DLD1 (cell line): ENCODE measurements around the gene ARMH1.
"Not testable (repeated sequence)": the region's sequence is repeated elsewhere in the genome, so short reads cannot be mapped to it uniquely, and the experiment has no call there.

Source experiments
- in situ Hi-C: cut with HindIII; loops from 2 replicates; pipeline ENCODE4 v1.10.0; 2017; ENCODE audit warnings: low sequenced_read_pairs

ARMH1 gene

DNA sequence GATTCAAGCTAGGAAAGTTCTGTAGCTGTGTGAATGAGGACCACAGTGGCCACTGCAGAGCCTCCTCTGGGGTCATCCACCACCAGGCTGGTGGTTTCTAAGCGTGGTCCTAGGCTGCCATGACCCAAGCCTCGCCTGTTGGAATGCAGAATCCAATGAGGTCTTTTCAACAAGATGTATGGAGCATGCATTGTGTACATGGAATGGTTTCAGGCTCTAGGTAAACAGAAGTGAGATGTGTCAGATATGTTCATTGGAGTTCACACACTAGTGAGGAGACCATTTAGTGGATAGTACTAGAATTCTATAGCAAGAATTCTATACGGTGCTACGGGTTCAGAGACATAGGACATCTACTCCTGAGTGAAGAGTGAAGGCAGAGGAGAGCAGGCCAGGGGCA lies 45.8 kb downstream of the ARMH1 start:
- in situ Hi-C loops, result no loop called here

DNA sequence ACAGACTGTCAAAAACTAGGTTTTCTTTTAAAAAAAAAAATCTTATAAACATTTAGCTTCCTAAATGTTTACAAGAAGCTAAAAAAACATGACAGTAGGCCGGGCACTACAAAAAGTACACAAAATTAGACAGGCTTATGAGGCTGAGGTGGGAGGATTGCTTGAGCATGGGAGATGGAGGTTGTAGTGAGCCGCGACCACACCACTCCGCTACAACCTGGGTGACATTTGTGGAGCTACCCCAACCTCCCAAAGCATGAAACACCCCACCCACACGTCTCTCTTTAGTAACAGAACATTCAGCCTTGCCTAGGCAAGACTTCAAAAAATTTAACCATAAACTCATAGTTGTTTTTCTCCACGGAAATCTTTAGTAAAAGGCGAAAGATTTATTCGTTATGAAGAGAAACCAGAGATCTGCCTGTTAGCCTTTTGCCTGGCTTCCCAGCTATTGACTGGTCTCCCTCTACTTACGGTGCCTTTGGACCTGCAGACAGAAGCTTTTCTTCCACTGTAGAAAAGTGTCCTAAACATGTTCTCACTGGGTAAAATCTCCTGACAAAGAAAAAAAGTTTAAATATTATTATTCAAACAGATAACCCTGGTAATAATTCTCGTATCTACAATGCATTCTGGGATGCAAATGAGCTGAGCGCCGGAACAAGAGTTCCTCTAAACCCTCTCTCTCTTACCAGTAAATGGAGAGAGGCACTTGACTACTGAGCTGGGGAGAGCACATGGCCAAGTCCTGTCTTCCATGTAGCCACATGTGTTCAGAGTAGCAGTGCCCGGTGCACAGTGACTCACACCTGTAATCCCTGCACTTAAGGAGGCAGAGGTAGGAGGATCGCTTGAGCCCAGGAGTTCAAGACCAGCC lies 47.2 kb downstream of the ARMH1 start:
- in situ Hi-C loops, result no loop called here

GRCh38 chr1:44723064-44723463 lies 48.5 kb downstream of the ARMH1 start:
- in situ Hi-C loops, result no loop called here

GRCh38 chr1:44723496-44724295 lies 49.2 kb downstream of the ARMH1 start:
- in situ Hi-C loops, result no loop called here

- in situ Hi-C loops, result no loop called here
Observed at GRCh38 chr1:44724296-44724954, 49.9 kb downstream of the ARMH1 start.

DNA sequence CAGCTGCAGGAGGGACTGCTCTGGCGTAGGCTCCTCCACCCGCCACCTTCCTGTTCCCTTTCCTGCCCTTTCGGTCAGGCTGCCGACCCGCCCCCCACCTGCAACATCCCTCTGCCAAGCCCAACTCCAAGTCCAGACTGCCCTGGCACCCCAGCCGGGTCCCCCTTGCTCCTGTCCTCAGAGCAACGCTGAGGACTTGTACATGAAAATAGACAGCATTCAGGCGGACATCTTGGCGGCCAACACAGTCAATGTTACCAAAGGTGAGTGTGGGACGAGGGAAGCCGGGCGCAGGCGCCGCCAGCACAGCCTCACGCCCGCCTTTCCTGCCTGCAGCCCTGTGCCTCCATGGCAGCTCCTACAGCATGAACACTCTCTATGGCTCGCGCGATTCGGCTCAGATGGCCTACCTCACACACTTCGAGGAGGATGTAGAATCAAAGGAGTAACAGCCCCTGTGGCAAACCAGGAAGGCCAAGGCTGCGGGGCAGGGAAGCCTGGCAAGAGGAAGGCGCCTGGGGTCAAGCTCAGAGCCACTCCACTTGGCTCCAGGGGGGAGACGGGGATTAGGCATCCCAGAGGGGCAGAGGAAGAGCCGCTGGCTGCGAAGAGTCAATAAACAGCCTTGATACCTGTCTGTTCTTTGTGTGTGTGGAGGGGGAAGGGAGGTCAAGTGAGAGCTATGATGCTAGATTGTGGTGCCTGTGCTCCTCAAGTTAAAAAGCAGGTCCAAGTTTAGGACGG lies 50.6 kb downstream of the ARMH1 start:
- in situ Hi-C loops, result no loop called here

DNA sequence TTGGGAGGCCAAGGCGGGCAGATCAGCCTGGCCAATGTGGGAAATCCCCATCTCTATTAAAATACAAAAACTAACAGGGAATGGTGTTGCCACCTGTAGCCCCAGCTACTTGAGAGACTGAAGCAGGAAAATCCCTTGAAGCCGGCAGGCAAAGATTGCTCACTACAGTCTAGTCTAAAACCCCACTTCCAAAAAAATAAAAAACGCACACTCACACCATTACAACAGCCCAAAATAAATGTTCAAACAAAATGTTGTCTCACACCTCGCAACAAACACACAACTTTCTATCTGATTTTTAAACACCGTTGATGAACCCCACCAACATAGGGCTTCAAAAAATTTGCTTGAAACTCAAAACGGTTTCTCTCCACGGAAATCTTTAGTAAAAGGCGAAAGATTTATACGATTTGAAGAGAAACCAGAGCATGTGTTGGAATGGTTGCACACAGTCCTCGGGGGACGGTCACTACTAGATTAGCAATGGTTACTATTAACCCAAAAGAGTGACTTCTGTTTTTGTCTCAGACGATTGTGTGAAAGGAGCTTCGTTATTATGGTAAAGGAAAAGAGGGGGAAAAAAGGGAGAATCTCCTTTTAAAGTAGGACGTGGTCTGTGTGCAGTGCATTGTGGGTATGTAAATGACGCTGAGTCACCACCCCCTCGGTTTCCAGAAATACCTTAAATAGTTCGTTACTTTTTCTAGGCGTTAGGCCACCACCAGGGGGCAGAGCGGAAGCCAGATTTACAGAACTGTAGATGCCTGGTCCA lies 56.4 kb downstream of the ARMH1 start, which contains the start of gene RNU5D-1:
Gene RNU5D-1, minus strand, starts transcription at position 430 of the 772 bp plus-strand sequence.
- in situ Hi-C loops, result no loop called here

- in situ Hi-C loops, result no loop called here
Observed at GRCh38 chr1:44733365-44733764, 58.9 kb downstream of the ARMH1 start.

- in situ Hi-C loops, result no loop called here
Observed at GRCh38 chr1:44733784-44734183, 59.3 kb downstream of the ARMH1 start.

- in situ Hi-C loops, result no loop called here
Observed at GRCh38 chr1:44735992-44736391, 61.5 kb downstream of the ARMH1 start.

- in situ Hi-C loops, result not testable (repeated sequence)
Observed at GRCh38 chr1:44738953-44739306, 64.4 kb downstream of the ARMH1 start.

DNA sequence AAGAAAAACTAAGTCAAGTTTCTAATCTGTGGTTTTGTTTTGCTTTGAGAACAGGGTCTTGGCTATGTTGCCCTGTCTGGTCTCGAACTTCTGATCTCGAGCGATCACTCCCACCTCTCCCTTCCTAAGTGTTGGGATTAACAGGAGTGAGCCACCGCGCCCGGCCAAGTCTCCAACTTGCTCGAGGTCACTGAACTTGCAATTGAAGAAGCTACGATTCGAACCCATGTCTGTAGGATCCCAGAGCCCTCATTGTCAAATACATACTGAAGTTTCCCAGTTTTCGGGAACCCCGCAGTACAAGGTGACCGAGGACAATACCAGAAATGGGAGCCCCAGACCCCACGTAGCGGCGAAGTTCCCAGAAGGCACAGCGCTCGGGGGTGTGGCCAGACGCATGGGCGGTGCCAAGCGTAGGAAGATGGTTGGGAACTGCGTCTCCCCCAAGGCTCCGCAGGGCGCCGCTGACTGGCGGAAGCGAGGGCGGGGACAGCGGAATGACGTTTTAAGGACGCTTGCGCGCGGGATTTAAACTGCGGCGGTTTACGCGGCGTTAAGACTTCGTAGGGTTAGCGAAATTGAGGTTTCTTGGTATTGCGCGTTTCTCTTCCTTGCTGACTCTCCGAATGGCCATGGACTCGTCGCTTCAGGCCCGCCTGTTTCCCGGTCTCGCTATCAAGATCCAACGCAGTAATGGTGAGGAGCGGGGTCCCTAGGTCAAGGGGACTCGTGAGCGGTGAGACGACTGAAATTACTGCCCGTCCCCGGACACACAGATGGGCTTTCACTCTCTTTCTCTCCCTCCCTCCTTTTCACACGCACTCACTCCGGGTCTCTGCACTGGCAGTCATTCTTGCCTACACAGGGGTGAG lies 65.0 kb downstream of the ARMH1 start, which contains the start of gene KIF2C:
Gene KIF2C, plus strand, starts transcription at position 531 of the 872 bp plus-strand sequence. Its CDS starts 96 bp downstream, at position 627.
- in situ Hi-C loops, result no loop called here

GRCh38 chr1:44740179-44740617 lies 65.7 kb downstream of the ARMH1 start:
- in situ Hi-C loops, result no loop called here

DNA sequence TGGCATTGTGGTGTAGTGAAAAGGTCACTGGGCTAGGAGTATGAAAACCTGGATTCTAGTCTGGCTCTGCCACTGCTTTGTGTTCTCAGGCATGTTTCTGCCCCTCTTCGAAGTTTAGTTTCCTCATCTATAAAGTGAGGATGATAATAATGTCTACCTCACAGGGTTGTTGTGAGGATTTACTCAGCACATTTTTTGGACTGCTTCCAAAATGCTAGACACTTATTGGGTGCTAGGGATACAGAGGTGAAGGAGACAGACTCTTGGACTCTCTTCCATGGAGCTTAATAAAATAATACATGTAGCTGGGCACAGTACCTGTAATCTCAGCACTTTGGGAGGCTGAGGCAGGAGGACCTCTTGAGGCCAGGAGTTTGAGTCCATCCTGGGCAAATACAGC lies 68.7 kb downstream of the ARMH1 start:
- in situ Hi-C loops, result no loop called here

DNA sequence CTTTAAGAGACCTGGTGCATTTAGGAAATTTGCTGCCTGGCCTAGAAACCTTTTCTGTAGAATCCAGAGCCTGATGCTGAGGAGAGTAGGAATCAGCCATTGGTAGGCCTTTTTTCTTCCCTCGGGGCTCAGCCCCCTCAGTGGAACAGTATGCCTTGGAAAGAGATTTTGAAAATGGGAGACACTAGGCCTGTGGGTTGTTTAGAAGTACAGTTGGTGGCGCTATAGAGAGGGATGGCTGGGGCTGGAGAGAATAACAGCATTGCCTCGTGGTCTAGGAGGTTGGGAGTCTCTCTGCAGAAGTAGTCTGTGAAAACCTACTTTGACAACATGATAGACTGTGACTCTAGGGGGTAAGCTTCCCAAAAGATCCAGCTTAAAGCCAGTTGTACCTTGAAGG lies 73.4 kb downstream of the ARMH1 start:
- in situ Hi-C loops, result no loop called here

- in situ Hi-C loops, result no loop called here
Observed at GRCh38 chr1:44757420-44757819, 82.9 kb downstream of the ARMH1 start.

- in situ Hi-C loops, result no loop called here
Observed at GRCh38 chr1:44759077-44759476, 84.6 kb downstream of the ARMH1 start.

- in situ Hi-C loops, result no loop called here
Observed at GRCh38 chr1:44760876-44761275, 86.4 kb downstream of the ARMH1 start.

DNA sequence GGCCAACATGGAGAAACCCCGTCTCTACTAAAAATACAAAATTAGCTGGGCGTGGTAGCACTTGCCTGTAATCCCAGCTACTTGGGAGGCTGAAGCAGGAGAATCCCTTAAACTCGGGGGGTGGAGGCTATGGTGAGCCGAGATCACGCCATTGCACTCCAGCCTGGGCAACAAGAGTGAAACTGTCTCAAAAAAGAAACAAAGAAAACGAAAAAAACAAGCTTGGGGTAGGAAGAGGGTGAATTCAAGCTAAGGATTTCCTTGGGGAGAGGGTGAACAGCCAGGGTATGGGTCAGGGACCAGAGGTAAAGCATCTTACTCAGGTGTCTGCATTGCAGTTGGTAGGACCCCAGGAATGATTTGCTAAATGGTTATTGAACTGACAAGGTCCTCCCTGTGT lies 91.9 kb downstream of the ARMH1 start:
- in situ Hi-C loops, result not testable (repeated sequence)
